Stomach (tissue), 4 donors: ENCODE measurements around the gene C6orf89.

Experiments
- CTCF ChIP-seq, 7 experiments: fragments of 450-650 bp in 4 of 7; fragments of 200-600 bp in 3 of 7; sonication (generic) in 3 of 7; IDR thresholded peaks; one replicate each; pipeline ENCODE4 v1.5.1; 2016 to 2019; ENCODE audit warnings: antibody characterized with exemption in 7 of 7, control low read depth in 2 of 7, mild to moderate bottlenecking in 1 of 7
- EP300 ChIP-seq: sonication (generic); formaldehyde crosslinking; IDR thresholded peaks from one replicate; pipeline ENCODE4 v1.6.1; 2017; ENCODE audit warnings: antibody characterized with exemption

- TF ChIP-seq CTCF (IDR thresholded peaks at IDR 0.05): no peak
- no peak for TF ChIP-seq EP300
These were observed 42.6 kb upstream of the C6orf89 start for GRCh38 chr6:36843170-36843569.
